NCI-H1092 treated with DMSO at 0.1 percent for 48 hours (cell line): ENCODE results near the gene TMEM182.

Experiments used
- DNase-seq: peaks from one replicate; lab custom pipeline; 2025; lab: John Stamatoyannopoulos, UW

The TMEM182 gene, protein sequence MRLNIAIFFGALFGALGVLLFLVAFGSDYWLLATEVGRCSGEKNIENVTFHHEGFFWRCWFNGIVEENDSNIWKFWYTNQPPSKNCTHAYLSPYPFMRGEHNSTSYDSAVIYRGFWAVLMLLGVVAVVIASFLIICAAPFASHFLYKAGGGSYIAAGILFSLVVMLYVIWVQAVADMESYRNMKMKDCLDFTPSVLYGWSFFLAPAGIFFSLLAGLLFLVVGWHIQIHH

GRCh38 chr2:102761763-102762162 is at the start of gene TMEM182:
TMEM182 (plus strand) TSS chr2:102762031; CDS start chr2:102762218, 187 bp downstream.
- no peak for DNase-seq

GRCh38 chr2:102717308-102718018 is 44.4 kb upstream of the TMEM182 start:
- no peak for DNase-seq

DNA sequence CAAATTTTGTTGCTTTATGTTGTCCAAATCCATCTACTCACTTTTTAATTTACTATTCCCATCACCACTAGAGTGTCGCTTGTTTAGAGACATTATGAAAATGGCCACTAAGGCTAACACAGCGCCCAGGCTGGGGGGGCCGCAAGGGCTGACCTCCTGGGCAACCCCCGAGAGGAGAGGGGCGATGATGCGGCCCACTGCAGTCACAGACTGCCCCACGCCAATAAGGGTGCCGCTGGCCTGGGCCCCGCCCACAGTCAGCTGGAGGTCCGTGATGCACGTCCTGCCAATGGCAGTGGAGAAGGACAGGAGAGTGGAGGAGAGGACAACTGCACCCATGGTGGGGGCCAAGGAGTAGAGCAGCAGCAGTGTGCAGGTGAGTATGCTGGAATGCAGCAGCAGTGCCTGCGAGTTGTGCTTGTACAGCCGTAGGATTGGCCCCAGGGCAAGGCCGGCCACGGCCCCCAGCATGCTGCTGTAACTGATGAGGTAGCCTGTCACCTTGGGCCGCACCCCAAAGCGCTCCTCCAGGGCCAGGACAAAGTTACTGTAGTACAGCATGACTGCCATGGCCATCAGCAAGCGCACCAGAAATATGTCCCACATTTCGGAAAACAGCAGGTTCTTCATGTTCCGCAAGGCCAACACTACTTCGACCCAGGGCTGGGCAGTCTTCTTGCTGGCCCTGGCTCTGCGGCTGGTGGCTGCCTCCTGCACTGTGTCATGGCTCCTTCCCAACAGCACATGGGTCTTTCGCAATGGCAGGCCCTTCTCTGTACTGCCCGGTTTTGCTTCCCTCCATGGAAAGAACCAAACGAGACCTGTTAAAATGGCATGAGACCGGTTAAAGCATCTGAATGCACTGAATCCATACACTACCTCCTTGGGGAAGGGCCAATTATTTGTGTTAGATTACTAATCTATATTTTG is 43.2 kb upstream of the TMEM182 start:
- no peak for DNase-seq

DNA sequence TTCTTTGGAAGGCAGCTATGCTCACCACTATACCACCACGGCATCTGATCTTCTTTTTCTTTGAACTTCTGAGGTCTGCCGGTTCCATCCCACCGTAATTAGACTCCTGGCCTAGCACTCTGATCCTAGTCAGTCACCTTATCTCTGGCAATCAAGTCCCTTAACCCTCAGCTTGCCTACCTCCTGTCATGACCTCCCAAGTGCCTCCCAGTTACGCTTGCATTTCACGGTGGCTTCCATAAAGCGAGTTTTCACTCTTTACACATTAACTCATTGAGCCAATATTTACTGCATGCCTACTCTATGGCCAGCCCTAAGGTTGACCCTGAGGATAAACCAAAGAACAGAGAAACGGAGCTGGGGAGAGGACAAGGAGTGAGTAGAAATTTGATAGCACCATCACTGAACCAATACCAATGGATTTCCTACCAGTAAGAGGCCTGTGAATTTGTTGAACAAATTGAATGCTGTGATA is 37.8 kb upstream of the TMEM182 start:
- no peak for DNase-seq

DNA sequence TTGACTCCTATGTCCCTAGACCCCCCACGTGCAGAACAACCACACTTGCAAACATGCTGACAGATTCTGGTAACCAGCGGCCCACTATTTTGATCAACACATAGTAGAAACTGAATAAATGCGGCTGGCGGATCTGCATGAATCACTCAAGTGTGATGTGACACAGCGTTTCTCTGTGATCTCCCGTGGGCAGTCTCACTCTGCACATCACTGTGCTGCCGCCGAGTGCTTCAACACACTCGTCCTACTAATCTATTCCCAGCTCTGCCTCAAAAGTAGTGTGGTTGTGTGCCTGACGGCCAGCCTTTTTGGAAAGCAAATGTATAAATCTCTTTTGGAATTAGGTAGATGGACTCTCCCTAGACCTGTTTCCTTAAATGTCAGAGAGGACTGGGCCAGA is 37.3 kb upstream of the TMEM182 start:
- no peak for DNase-seq

- no peak for DNase-seq
Measured at GRCh38 chr2:102726128-102727087, 35.4 kb upstream of the TMEM182 start.

DNA sequence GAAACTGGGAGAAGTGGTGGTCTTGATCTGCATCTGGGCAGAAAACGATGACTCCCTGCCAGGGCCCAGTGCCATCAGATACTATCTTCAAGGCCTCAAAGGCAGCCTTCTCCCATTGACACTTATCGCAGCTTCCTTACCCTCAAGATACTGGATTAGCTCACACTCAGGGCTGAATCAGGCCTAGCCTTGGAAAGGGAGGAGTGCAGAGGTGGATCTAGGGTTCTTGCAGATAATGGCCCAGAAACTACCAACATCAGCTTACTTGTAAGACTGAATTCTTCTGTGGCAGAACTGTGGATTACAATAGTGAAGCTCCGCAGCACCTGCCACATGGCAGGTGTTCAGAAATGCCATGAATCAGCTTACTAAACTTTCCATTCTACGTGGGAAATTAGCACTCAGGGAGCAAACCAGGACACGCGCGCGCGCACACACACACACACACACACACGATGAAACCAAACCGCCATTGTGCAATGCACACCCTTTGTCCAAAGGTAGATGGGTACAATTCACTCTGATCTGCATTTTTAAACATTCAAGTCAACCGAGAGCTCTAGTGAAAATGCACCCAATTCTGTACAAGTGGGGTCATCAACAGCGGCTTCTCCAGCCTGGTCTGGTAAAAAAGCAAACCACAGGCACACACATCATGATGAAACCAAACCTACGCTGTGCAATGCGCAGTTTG is 26.3 kb upstream of the TMEM182 start:
- DNase-seq = no peak

DNA sequence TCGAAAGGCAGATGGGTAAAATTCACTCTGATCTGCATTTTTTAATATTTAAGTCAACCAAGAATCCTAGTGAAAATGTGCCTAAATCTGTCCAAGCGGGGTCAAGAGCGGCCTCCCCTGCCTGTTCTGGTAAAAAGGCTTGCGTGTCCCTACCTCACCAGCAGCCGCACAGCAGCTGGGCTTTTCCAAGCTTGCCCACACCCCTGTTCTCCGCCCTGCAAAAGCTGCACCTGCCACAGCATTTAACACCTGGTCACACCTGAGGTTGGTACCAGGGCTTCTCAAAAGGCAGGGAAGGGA is 25.8 kb upstream of the TMEM182 start:
- DNase-seq = no peak

GRCh38 chr2:102736410-102737409 is 25.1 kb upstream of the TMEM182 start:
- peak; percentile 70 for DNase-seq

DNA sequence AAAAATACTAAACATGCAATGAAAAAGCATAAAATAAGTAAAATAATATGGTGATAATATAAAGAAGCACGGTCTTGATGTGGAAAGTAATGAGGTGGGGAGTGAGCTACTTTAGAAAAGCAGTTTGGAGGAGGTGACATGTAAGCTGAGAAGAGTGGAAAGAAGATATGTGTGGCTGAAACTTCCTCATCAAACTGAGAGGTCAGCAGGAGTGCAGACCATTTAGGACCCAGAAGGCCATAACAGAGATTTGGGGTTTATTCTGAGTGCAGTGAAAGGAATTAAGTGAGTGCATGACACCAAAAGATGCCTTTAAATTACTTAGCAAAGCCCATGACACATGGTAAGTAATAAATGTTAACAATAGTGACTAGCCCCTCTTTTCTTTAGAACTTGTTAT is 24.4 kb upstream of the TMEM182 start:
- DNase-seq = no peak

DNA sequence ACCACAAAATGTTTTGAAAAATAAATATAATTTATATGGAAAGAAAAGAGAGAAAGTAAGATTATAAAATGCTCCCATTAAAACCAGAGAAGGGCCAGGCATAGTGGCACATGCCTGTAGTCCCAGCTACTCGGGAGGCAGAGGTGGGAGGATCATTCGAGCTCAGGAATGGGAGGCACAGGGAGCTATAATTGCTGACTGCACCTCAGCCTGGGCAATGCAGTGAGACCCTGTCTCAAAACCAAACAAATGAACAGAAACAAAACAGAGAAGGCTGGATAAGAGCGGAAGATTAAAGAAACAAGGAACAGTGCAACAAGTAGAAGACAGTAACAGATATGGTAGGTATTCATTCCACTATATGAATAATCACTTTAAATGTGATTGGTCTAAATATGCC is 18.6 kb upstream of the TMEM182 start:
- DNase-seq = no peak

DNA sequence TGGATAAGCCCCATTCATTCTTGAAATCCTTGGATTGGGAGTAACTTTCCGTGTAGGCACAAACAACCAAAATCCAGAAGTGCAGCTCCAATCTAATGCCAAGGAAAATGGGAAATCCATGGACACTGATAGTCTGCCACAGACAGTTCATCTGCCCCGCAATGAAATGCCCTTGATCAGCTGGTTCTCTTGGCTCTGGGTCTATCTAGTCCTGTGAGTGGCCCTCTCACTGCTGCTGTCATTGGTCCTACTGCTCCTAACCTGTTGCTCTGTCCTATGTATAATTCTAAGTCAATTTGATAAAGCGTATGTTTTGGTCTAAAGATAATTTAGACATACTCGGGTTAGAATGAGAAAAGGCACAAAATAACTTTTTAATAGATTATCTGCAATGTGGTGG is 13.7 kb upstream of the TMEM182 start:
- no peak for DNase-seq

DNA sequence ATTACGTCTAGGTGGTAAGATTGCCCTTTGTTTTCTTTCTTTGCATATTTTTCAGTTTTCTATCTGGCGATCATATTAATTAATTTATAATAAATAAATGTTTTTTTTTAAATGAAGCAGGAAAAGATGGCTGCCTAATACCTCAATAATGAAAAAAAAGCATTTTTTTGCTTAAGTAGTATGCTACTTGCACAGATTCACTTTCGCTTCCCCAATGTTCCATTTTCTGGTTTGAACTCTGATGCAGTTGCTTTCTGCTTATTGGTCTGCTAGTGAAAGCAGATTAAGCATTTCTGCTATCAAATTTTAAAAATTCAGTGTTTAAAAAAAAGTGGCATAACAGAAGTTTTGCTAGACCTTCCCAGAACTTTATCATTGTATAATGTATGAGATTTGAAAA is 11.9 kb upstream of the TMEM182 start:
- DNase-seq = no peak

DNA sequence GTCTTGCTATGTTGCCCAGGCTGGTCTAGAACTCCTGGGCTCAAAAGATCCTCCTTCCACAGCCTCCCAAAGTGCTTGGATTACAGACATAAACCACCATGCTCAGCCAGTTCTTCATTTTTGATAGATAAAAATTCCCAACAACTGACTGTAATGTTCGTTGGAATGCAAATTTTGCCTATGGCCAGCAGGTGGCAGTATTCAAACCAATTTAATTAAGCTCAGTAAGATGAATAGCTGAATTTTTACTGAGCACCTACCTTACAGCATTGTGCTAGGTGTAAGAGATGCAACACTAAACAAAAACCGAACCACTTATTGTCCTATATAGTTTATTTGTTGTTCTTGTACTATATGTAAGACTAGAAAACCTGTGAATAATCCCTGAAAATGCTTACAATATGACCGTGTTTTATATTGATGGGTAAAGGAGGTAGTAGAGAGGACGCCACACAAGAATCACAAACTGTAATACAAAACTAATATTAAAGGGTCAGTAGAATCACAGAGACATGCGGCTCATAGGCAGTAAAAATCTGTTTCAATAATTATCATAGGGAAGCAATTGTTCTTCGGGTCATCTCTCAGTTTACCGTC is 8.2 kb upstream of the TMEM182 start:
- DNase-seq = peak; percentile 33

GRCh38 chr2:102754456-102755145 is 7.2 kb upstream of the TMEM182 start:
- DNase-seq = no peak

DNA sequence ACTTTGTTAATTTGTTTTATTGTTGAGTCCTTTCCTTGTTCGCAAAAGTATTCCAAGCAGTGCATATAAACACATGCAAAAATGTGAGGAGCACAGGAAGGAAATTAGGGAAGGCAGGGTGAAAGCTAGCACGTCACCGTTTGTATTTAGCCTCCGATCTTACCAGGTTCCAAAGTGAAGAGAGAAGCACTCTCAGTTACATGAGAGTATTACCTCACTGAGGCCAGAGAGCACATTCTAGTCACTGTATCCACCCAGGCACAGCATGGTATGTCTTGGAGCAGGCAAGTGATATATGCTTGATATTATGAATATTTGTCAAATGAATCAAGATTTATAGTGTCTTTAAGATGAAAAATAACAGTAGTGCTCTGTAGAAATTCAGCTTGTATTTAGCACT is 6.5 kb upstream of the TMEM182 start:
- no peak for DNase-seq

GRCh38 chr2:102758439-102758838 is 3.4 kb upstream of the TMEM182 start:
- no peak for DNase-seq

GRCh38 chr2:102764083-102764482 is 2.3 kb downstream of the TMEM182 start:
- DNase-seq = no peak

DNA sequence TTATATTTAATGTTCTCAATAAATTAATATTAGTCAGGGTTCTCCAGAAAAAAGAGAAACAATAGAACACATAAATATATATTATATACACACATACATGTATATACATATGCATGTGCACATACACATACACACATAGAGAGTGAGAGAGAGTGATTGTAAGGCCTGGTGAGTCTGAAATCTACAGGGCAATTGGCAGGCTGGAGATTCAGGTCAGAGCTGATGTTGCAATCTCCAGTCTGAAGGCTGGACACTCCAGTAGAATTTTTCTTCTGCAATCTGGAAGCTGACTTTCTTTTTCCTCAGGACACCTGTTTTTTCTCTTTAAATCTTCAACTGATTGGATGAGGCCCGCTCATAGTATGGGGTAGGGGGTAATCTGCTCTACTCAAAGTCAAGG is 3.2 kb downstream of the TMEM182 start:
- DNase-seq = no peak
